ENCODE results near the gene FOXL2NB.

The FOXL2NB gene

DNA sequence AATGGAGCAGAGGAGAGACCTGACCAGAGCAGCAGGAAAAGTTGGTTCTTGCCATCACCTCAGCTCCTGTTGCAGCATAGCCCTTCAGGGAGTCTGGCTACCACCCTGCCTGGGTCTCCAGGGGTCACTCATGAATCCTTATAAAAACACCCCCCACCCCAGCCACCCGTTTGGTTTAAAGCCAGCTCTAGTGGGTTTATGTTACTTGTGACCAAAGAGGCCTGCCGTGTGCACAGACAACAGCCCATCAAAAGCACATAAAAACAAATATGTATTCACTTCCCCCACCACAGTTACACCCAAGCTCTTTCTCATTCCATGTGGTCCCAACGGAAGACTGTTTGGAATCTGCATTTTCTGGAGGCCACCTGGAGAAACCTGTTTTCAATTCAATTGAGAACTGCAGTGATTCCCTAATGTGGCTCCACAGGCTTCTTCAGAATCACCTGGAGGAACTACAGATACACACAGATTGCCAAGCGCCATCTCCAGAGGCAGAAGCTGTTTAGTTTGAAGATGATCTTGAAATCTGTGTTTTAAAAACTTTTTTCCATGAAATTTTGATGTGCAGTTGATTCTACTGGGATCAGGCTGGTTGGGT, 13.8 kb upstream of the FOXL2NB start:
- no peak for DNase-seq

GRCh38 chr3:138933981-138934691, 12.9 kb upstream of the FOXL2NB start:
- DNase-seq, result no peak

GRCh38 chr3:138935505-138935862, 11.5 kb upstream of the FOXL2NB start:
- no peak for DNase-seq

DNA sequence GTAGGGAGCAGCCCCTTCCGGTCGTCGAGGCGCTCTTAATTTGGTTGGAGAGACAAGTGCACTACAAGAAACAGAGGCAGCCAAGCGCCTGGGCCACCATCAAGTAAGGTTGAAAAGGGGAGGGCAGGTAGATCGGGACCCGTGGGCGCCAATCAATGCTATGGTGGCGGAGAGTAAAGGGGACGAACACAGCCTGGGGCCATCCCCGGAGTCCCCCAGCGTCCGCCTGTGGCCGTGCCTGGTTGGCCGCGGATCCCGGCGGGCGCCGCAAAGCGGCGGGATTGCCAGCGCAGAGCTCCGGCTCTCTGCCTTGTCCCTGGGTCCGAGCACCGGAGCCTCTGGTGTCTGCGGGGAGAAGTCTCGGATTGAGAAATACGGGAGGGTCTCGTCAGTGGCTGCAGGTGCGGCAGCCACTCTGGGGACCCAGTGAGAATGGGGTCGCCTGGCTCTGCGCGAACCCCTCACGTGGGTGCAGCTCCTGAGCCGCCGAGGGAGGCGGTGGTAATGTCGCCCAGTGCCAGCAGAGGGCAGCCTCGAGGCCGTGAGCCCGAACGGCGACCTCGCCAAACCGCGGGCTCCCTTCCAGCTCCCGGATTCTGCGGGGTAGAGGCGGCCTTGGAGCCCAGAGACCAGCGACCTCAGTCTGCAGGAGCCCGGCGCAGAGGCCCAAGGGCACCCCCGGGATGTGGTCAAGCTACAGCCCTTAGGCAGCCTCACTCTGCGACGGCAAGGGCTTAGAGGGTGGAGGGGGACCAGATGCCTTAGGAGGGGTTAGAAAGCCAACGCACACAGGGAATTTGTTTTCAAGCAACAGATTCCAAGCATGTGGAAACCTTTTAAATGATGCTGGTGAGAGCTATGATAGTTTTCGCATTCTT, 10.9 kb upstream of the FOXL2NB start:
- DNase-seq, result peak; percentile 68

DNA sequence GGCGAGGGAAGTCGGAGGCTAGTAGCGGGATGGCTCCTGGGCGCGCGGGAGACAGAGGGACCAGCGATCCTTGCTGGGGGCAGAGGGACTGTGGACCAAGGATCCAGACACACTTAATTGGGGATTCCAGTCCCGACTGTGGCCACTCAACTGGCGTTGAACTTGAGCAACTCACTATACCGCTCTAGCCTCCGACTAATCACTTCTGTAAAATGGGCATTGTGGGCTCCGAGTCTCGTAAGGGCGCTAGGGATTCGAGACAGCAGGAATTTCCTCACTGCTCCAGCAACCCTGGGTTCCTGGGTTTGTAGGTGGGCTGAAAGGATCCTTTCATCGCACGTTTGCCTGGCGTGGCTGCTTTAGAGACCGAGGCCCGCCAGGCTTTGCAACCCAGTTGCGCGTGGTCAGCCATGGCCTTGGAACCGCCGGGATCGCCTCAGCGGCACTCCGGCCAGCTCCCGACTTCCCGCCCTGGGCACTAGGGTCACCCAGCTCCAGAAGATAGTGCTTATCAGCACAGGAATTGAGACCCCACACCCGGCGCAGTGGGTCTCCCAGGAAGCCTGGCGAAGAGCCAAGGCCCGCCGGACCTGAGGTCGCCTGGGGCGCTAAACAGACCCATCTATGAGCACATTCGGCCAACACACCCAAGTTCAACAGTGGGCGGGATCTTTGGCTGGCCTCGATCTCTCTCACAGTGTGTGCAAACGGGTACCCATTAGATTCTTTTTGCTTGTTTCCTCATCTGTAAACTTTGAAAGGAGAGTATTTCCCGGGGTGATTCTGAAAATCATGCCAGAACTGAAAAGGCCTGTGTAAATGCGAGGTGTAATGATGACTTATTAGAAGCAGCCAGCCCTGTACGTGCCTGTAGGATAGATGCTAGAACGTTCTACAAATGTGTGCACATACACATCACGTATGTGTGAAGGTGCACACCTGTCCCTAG, 10.0 kb upstream of the FOXL2NB start:
- DNase-seq, result no peak

- no peak for DNase-seq
These were observed 9.3 kb upstream of the FOXL2NB start for GRCh38 chr3:138937690-138938055.

DNA sequence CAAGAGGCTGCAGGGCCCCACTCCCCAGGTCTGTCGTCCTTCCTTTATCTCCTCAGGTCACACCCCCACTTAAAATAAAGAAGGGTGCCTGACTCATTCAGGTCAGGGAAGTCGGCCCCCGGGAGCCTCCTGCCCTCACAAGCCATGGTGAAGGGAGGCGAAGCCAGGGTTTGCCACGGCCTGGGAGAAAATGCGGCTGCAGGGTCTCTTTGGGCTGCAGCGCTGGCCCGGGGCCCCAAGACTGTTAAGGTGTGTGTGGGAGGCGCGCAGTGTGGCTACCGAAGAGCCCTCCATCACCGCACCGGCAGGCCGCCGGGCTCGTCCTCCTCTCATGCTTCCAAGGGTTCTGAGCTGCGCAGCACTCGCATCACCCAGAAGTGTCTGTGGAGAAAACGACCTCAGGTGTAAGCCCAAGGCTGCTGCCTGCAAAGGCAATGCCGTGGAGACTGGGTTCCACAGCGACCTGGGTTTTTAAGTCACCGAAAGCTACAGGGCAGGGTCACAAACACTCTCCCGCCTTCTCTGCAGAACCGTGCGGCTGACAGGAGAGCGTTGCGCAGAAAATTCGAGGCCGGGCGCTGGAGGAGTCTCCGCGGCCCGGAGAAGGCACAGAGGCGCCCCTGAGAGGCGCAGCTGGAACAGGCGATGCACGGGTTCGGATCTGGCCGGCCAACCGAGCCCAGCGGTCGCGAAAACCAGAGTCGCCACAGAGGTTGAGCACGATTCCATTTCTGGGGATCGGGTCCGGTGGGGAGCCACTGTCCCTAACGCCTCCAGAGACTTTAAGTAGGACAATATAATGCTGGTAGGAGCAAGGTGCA, 8.8 kb upstream of the FOXL2NB start:
- DNase-seq, result no peak

DNA sequence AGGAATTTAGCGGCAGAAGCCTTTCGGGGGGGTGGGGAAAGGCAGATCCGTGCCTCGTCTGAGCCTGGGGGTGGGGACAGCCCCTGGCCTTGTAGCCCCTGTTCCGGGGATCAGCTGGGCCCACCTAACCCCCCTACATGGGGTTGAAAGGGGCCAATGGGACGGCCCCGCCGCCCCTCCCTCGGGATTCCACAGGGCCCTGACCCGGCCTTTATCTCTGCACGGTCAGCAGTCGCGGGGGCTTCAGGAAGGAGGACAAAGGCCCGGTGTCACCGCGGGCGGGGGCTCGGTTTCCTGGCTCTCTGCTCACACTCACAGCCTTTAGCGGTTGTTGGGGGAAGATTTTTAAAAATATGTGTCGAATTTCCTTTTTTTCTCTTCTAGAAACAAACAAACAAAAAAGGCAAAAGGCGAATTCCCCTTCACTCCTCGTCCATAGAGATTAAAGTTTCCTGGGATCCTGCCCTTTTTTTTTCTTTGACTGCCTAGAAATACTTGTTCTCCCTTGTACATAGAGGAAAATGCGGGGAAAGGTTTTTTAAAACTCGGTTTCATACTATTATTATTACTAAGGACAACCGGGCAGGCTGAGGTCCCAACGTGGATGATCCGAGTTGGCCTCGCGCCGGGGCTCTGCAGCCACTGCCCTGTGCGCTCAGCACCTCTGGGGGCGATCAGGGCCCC, 8.0 kb upstream of the FOXL2NB start:
- no peak for DNase-seq

- DNase-seq, result no peak
These were observed 7.3 kb upstream of the FOXL2NB start for GRCh38 chr3:138939561-138940241.

GRCh38 chr3:138940446-138940845, 6.6 kb upstream of the FOXL2NB start:
- no peak for DNase-seq

GRCh38 chr3:138941259-138941885, 5.6 kb upstream of the FOXL2NB start:
- DNase-seq, result peak; percentile 38

DNA sequence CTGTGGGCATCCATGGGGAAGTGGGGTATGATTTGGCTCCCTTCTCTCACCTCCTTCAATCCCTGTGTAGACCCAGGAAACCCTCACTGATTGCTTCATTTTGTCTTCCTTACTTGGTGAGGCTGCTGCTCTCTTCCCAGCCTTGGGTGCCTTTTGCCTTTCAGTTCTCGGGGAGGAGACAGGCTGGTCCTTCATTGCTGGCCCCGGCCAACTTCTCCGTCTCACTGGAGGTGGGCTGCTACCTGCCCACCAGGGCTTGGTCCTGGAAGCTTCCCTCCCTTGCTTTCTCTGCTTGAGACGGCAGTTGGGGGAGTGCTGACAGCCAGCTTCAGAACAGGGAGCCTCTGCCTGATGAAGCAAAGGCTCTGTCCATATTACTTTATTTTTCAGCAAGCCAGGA, 4.7 kb upstream of the FOXL2NB start:
- DNase-seq, result no peak

- DNase-seq, result no peak
These were observed 4.0 kb upstream of the FOXL2NB start for GRCh38 chr3:138942861-138943623.

DNA sequence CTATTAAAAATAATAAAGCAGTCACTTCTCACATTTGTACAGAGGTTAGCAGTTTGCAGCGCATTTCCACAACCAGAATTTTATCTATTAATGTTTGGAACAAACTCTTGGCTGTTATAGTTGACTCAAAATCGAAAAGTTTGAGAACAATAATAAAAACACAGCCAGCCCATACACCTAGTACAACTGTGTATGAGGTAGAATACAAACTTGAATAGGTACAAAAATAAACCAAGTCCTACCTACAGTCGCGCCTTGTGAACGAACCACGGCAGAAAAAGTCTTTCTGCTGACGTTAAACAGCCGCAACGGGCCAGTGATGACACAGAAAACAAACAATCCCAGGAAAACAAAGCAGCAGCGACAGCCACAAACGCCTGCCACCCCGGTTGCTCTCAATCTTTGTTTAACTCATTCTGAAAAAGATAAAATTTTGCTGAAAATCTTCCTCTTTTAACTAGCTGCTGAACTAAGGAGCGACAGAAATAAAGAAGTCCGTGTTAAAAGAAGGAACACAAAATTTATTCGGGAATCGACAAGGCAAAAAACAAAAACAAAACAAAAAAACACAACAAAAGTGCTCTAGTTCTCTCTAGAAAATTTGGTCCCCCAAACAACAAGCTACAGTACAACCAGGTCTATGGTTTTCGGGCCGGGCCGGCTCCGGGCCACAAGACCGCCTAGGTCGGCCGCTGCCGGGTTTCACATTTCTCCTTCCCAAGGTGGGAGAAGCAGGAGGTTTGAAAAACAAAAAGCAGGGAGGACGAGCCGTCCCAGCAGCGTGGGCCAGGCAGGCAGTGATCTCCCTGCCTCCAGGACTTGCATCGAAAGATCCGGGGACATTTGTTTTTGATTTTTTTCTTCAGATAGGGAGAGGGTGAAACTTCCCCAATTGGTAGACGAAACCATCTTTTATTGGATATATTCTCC, 3.0 kb upstream of the FOXL2NB start:
- no peak for DNase-seq

- no peak for DNase-seq
These were observed 2.4 kb upstream of the FOXL2NB start for GRCh38 chr3:138944654-138944928.

DNA sequence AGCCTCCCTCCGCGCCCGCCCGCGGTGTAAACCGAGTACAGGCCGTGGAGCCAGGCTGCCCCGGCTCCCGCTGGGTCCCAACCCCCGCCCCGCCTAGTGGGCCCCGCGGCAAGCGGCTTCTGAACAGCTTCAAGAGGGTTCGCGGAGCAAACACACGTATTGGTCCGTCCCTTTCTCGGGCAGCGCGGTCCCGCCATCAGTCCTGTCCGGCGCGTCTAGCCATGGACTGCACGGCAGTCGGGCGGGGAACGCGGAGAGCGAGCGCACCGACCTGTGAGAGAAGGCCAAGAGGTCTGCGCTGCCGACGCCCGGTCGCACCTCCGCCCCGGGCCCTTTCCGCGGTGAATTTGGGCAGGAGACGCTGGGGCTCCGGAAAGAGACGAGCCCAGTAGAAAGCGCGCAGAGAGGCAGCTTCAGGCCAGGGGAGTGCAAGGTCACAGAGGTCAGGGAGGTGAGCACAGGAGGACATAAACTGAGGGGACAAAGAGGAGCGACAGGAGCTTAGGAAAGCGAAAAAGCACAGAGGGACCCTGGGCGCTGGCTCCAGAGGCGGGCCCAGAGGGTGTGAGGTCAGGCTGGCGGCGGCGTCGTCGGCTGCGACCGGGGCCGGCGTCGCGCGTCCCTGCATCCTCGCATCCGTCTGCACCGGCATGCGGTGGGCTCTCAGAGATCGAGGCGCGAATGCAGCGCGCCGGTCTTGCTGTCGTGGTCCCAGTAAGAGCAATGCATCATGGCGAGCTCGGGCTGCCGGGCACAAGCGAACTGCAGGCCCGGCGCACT, 1.9 kb upstream of the FOXL2NB start:
- no peak for DNase-seq
